ENCODE results near the gene PIWIL4. TPM values are rescaled to one million over a fixed set of nuclear protein-coding genes. Genes with fewer than 3 reads are reported as not detected.

PIWIL4 gene
- total RNA-seq, 1 experiment from 2014 or later = not detected

DNA sequence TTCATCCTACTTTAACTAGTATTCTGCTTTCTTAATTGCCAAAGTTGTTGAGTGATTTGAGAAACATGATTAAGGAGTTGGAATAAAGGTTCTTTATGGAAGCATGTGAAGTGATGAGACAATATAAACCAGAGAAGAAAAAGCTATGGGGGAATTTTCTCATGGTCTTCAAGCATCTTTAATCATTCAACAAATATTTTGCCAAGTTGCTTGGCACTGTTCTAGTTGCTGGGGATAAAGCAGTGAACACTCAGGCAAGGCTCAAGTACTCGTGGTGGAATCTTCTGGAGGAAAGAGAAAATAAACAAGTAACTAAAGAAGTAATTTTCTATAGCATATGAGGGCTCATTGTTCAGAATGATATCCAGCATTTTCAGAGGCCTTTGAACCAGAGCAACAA is 9.2 kb upstream of the PIWIL4 start:
- no CpG with 5 or more reads among the region's 1 CpG for WGBS (ENCODE audit: extremely low coverage, insufficient read length, low lambda C conversion rate)

More for the DNA sequence above, 9.2 kb upstream of the PIWIL4 start:
- no peaks in the 10 kb centered on the region for H3K27me3 ChIP-seq (ENCODE audit: insufficient read depth, low read length)
- no peak overlapping the region for H2BK120ac ChIP-seq (ENCODE audit: low read depth, low read length, poor library complexity, severe bottlenecking)
- no peak overlapping the region for H2BK12ac ChIP-seq (ENCODE audit: insufficient read length, low read depth, low read length)
- no peak for TF ChIP-seq CTCF (conservative IDR thresholded peaks at IDR 0.05)
- Mint-ChIP-seq H3K27me3 (ENCODE audit: low read depth) (no peaks in the 10 kb centered on the region), H3K4me1 (peaks cover 3% of the 10 kb centered on the region in 2 experiments), H3K27ac (no peak overlapping the region), H3K9me3 (no peaks in the 10 kb centered on the region), H3K36me3 (ENCODE audit: insufficient read depth in 1 of 3, low read depth in 3 of 3) (no peaks in the 10 kb centered on the region), H3K4me3 (no peak overlapping the region)
- no peak overlapping the region for H4K5ac ChIP-seq (ENCODE audit: insufficient read length, low read depth, low read length)
- H3T11ph ChIP-seq (ENCODE audit: low read length) = no peak overlapping the region
- H2AK5ac ChIP-seq (ENCODE audit: insufficient read length, low read length) = no peak overlapping the region
- DNase-seq = no peak
- H3K9me3 ChIP-seq (ENCODE audit: control insufficient read depth, low read depth, low read length) = no peaks in the 10 kb centered on the region
- H2BK20ac ChIP-seq (ENCODE audit: low read depth, low read length, poor library complexity, severe bottlenecking) = no peak overlapping the region
- no peak overlapping the region for H3K23ac ChIP-seq (ENCODE audit: insufficient read length, low read depth, low read length)
- H4K20me1 ChIP-seq (ENCODE audit: control insufficient read depth, insufficient read depth, insufficient read length) = no peaks in the 10 kb centered on the region
- no peaks in the 10 kb centered on the region for H3K4me1 ChIP-seq (ENCODE audit: insufficient read depth, low read length)
- no peak overlapping the region for H2BK5ac ChIP-seq (ENCODE audit: insufficient read length, low read length)
- no peaks in the 10 kb centered on the region for H3K79me2 ChIP-seq (ENCODE audit: insufficient read depth, low read length)
- no peaks in the 10 kb centered on the region for H3K79me1 ChIP-seq (ENCODE audit: insufficient read depth, low read depth, low read length, poor library complexity, severe bottlenecking)
- H3K4me2 ChIP-seq (ENCODE audit: insufficient read depth, insufficient read length, low read length) = no peak overlapping the region
- H3K27ac ChIP-seq (ENCODE audit: insufficient read length, low read depth, low read length) = no peak overlapping the region
- no peak overlapping the region for H3K18ac ChIP-seq (ENCODE audit: insufficient read length, low read depth, low read length)
- no peak overlapping the region for H2AFZ ChIP-seq (ENCODE audit: low read length)
- H3K4ac ChIP-seq (ENCODE audit: low read depth, low read length) = no peak overlapping the region
- no peak overlapping the region for H3K14ac ChIP-seq (ENCODE audit: insufficient read depth, low read length)
- H4K8ac ChIP-seq (replicated peaks; ENCODE audit: insufficient read length, low read depth, low read length) = no peak overlapping the region
- no peak overlapping the region for H2BK15ac ChIP-seq (ENCODE audit: low read depth, low read length)
- no peak overlapping the region for H3K56ac ChIP-seq (ENCODE audit: insufficient read length, low read depth, low read length)
- H4K91ac ChIP-seq (ENCODE audit: insufficient read length, low read depth, low read length) = no peak overlapping the region
- no peaks in the 10 kb centered on the region for H3K23me2 ChIP-seq (ENCODE audit: insufficient read length, low read depth, low read length, poor library complexity, severe bottlenecking)
- H3K9ac ChIP-seq (ENCODE audit: extremely low read depth, insufficient read length, low read length) = no peak overlapping the region
